HFF-Myc (cell line): ENCODE measurements around the gene NR6A1.

Experiments used
- DNase-seq: peaks from one replicate; pipeline ENCODE4 v3.0.0-alpha.2; 2011; ENCODE audit warnings: low read depth; ENCODE audit errors: extremely low read depth
- H3K4me3 ChIP-seq: replicated peaks from 2 replicates; pipeline ENCODE4 v1.5.1; 2011; ENCODE audit warnings: low read depth, mild to moderate bottlenecking, control low read depth, low read length
- CTCF ChIP-seq: IDR thresholded peaks from 2 replicates; pipeline ENCODE4 v1.5.1; 2012; ENCODE audit warnings: mild to moderate bottlenecking, low read depth, low read length, control low read depth; ENCODE audit errors: missing control alignments

Gene NR6A1

GRCh38 chr9:124558777-124559470 is 212.2 kb downstream of the NR6A1 start:
- TF ChIP-seq CTCF = no peak
- DNase-seq = no peak
- H3K4me3 ChIP-seq = no peak overlapping the region

- no peak for DNase-seq
- H3K4me3 ChIP-seq = no peak overlapping the region
- no peak for TF ChIP-seq CTCF
These were observed 213.2 kb downstream of the NR6A1 start for GRCh38 chr9:124557895-124558294.

- DNase-seq = no peak
- H3K4me3 ChIP-seq = no peak overlapping the region
- no peak for TF ChIP-seq CTCF
These were observed 216.1 kb downstream of the NR6A1 start for GRCh38 chr9:124555043-124555442.

GRCh38 chr9:124553738-124554137 is 217.4 kb downstream of the NR6A1 start:
- no peak for DNase-seq
- H3K4me3 ChIP-seq = no peak overlapping the region
- no peak for TF ChIP-seq CTCF

GRCh38 chr9:124552273-124552605 is 218.9 kb downstream of the NR6A1 start:
- TF ChIP-seq CTCF = no peak
- no peak for DNase-seq
- no peak overlapping the region for H3K4me3 ChIP-seq

GRCh38 chr9:124551472-124552272 is 219.4 kb downstream of the NR6A1 start:
- TF ChIP-seq CTCF = peak; percentile 79
- H3K4me3 ChIP-seq = no peak overlapping the region
- DNase-seq = no peak
